H1 (cell line): ENCODE results near the gene WSCD2. TPM values are rescaled to one million over a fixed set of nuclear protein-coding genes. Genes with fewer than 3 reads are reported as not detected.

Source experiments
- CTCF ChIA-PET: fragments of 300-600 bp; sonication (Branson Sonifier 250); formaldehyde crosslinking; loops from one replicate; lab custom pipeline; 2021; ENCODE audit not compliant: partially characterized antibody; lab: Charles Lee
- POLR2A ChIA-PET: fragments of 300-600 bp; sonication (Branson Sonifier 250); formaldehyde crosslinking; loops from one replicate; lab custom pipeline; 2021; ENCODE audit warnings: inconsistent platforms; ENCODE audit not compliant: partially characterized antibody; lab: Charles Lee
- DNase-seq, 2 experiments: peaks; one replicate each; pipeline versions ENCODE4 v3.0.0 to v3.0.0-alpha.2; 2010 to 2022; ENCODE audit warnings: low spot score in 2 of 2, low read depth in 1 of 2, mixed read lengths in 1 of 2
- FAIRE-seq: peaks from 2 replicates; lab custom pipeline; 2011; peaks lifted over from hg19 to GRCh38; lab: Jason Lieb, UNC
- H2AFZ ChIP-seq: 2 replicates; pipeline ENCODE4 v1.8.1; 2012; ENCODE audit warnings: low read length, inconsistent platforms
- H2AK5ac ChIP-seq: 2 replicates; pipeline ENCODE4 v1.6.1; 2013; ENCODE audit warnings: low read depth, low read length
- H2BK120ac ChIP-seq: replicated peaks from 2 replicates; pipeline ENCODE3; 2013; ENCODE audit warnings: low read depth, low read length, inconsistent platforms
- H2BK12ac ChIP-seq: 2 replicates; pipeline ENCODE4 v1.6.1; 2013; ENCODE audit warnings: low read depth, low read length
- H2BK15ac ChIP-seq: 2 replicates; pipeline ENCODE4 v1.6.1; 2013; ENCODE audit warnings: low read length
- H2BK20ac ChIP-seq: 2 replicates; pipeline ENCODE4 v1.6.1; 2013; ENCODE audit warnings: low read length
- H2BK5ac ChIP-seq: 2 replicates; pipeline ENCODE4 v1.6.1; 2013; ENCODE audit warnings: low read depth, low read length
- H3K14ac ChIP-seq: 2 replicates; pipeline ENCODE4 v1.6.1; 2013; ENCODE audit warnings: inconsistent platforms; ENCODE audit not compliant: insufficient read length
- H3K18ac ChIP-seq: 2 replicates; pipeline ENCODE4 v1.6.1; 2013; ENCODE audit warnings: low read length; ENCODE audit errors: extremely low read depth
- H3K23ac ChIP-seq: 2 replicates; pipeline ENCODE4 v1.6.1; 2013; ENCODE audit warnings: inconsistent platforms; ENCODE audit not compliant: insufficient read length
- H3K23me2 ChIP-seq: 2 replicates; pipeline ENCODE4 v1.6.1; 2013; ENCODE audit warnings: low read depth, low read length
- H3K27ac ChIP-seq: 2 replicates; pipeline ENCODE4 v1.6.1; 2011; ENCODE audit warnings: low read depth, low read length, inconsistent platforms
- H3K27me3 ChIP-seq, 4 experiments: replicated peaks in 1 of 4; 1 replicate in 1 of 4; 2 replicates in 3 of 4; pipeline versions ENCODE4 v1.6.1 to v1.8.1; 2011 to 2013; ENCODE audit warnings: low read length in 3 of 4, mild to moderate bottlenecking in 3 of 4, inconsistent platforms in 2 of 4, mixed read lengths in 2 of 4, moderate library complexity in 1 of 4; ENCODE audit not compliant: control insufficient read depth in 3 of 4, insufficient read depth in 3 of 4; ENCODE audit errors: extremely low read depth in 1 of 4
- H3K36me3 ChIP-seq, 4 experiments: 2 replicates each; pipeline versions ENCODE4 v1.6.1 to v1.8.1; 2011 to 2013; ENCODE audit warnings: mild to moderate bottlenecking in 4 of 4, low read length in 3 of 4, moderate library complexity in 2 of 4, control low read depth in 1 of 4, inconsistent platforms in 1 of 4; ENCODE audit not compliant: insufficient read depth in 4 of 4, control insufficient read depth in 2 of 4
- H3K4ac ChIP-seq: replicated peaks from 2 replicates; pipeline ENCODE3; 2013; ENCODE audit warnings: low read length, low read depth, mixed read lengths, inconsistent platforms; ENCODE audit not compliant: insufficient read length
- H3K4me1 ChIP-seq, 4 experiments: replicated peaks in 1 of 4; 1 replicate in 1 of 4; 2 replicates in 3 of 4; pipeline versions ENCODE4 v1.6.1 to v1.8.1; 2011 to 2013; ENCODE audit warnings: low read length in 3 of 4, inconsistent platforms in 2 of 4, mixed read lengths in 1 of 4; ENCODE audit not compliant: insufficient read depth in 4 of 4, control insufficient read depth in 3 of 4
- H3K4me2 ChIP-seq, 2 experiments: 2 replicates each; pipeline versions ENCODE4 v1.6.1 to v1.8.1; 2011 to 2013; ENCODE audit warnings: low read depth in 2 of 2, low read length in 2 of 2, control low read depth in 1 of 2, inconsistent platforms in 1 of 2, mild to moderate bottlenecking in 1 of 2; ENCODE audit not compliant: insufficient read depth in 1 of 2
- H3K4me3 ChIP-seq, 4 experiments: fragments of 200-600, 300-600 bp in 1 of 4; sonication (generic), shearing (Covaris generic), sonication (Bioruptor Twin) in 1 of 4; 2 replicates each; pipeline versions ENCODE4 v1.5.1 to v1.8.1; 2011 to 2016; ENCODE audit warnings: low read length in 4 of 4, low read depth in 3 of 4, control low read depth in 2 of 4, inconsistent platforms in 2 of 4, mild to moderate bottlenecking in 2 of 4, mixed read lengths in 1 of 4, moderate library complexity in 1 of 4; ENCODE audit not compliant: insufficient read depth in 2 of 4; ENCODE audit errors: extremely low read depth in 1 of 4
- H3K56ac ChIP-seq: replicated peaks from 2 replicates; pipeline ENCODE3; 2013; ENCODE audit warnings: low read depth, mild to moderate bottlenecking, mixed read lengths, low read length, inconsistent platforms; ENCODE audit not compliant: insufficient read length
- H3K79me1 ChIP-seq: 2 replicates; pipeline ENCODE4 v1.6.1; 2013; ENCODE audit warnings: low read depth, low read length, control low read depth
- H3K79me2 ChIP-seq, 2 experiments: 2 replicates each; pipeline versions ENCODE4 v1.6.1 to v1.8.1; 2012 to 2013; ENCODE audit warnings: low read length in 2 of 2, mild to moderate bottlenecking in 2 of 2, inconsistent platforms in 1 of 2; ENCODE audit not compliant: insufficient read depth in 2 of 2, control insufficient read depth in 1 of 2
- H3K9ac ChIP-seq, 4 experiments: replicated peaks in 1 of 4; 1 replicate in 1 of 4; 2 replicates in 3 of 4; pipeline versions ENCODE4 v1.6.1 to v1.8.1; 2011 to 2013; ENCODE audit warnings: low read depth in 3 of 4, low read length in 3 of 4, control low read depth in 2 of 4, mild to moderate bottlenecking in 2 of 4, moderate library complexity in 2 of 4, inconsistent platforms in 1 of 4; ENCODE audit errors: extremely low read depth in 1 of 4
- H3K9me3 ChIP-seq, 2 experiments: 2 replicates each; pipeline versions ENCODE4 v1.6.1 to v1.8.1; 2012 to 2013; ENCODE audit warnings: mild to moderate bottlenecking in 2 of 2, moderate library complexity in 2 of 2, control low read depth in 1 of 2, inconsistent platforms in 1 of 2, low read depth in 1 of 2, low read length in 1 of 2, mixed read lengths in 1 of 2; ENCODE audit not compliant: insufficient read depth in 2 of 2
- H4K20me1 ChIP-seq, 2 experiments: replicated peaks in 1 of 2; 2 replicates each; pipeline versions ENCODE3 to v1.8.1; 2011 to 2013; ENCODE audit warnings: inconsistent platforms in 2 of 2, low read length in 2 of 2, mild to moderate bottlenecking in 1 of 2; ENCODE audit not compliant: insufficient read depth in 2 of 2, control insufficient read depth in 1 of 2
- H4K5ac ChIP-seq: 2 replicates; pipeline ENCODE4 v1.6.1; 2013; ENCODE audit warnings: low read length, low read depth, mixed read lengths, inconsistent platforms; ENCODE audit not compliant: insufficient read length
- H4K8ac ChIP-seq: 2 replicates; pipeline ENCODE4 v1.8.0; 2013; ENCODE audit warnings: mild to moderate bottlenecking, moderate library complexity, low read length, inconsistent platforms; ENCODE audit not compliant: insufficient read depth; ENCODE audit errors: extremely low read depth
- H4K91ac ChIP-seq: replicated peaks from 2 replicates; pipeline ENCODE3; 2013; ENCODE audit warnings: low read length, mixed read lengths, inconsistent platforms; ENCODE audit not compliant: insufficient read length
- E2F6 ChIP-seq: IDR thresholded peaks from 2 replicates; pipeline ENCODE4 v1.6.1; 2012; ENCODE audit warnings: inconsistent platforms
- EP300 ChIP-seq, 2 experiments: IDR thresholded peaks; 1 replicate in 1 of 2; 2 replicates in 1 of 2; pipeline ENCODE4 v1.6.1; 2011 to 2012; ENCODE audit warnings: low read depth in 2 of 2, low read length in 2 of 2, mild to moderate bottlenecking in 2 of 2, borderline replicate concordance in 1 of 2, inconsistent platforms in 1 of 2, moderate library complexity in 1 of 2
- MAX ChIP-seq: IDR thresholded peaks from 2 replicates; pipeline ENCODE4 v1.6.1; 2012; ENCODE audit warnings: inconsistent platforms
- POU5F1 ChIP-seq: IDR thresholded peaks from 2 replicates; pipeline ENCODE4 v1.6.1; 2011; ENCODE audit warnings: low read depth, mild to moderate bottlenecking, low read length, moderate library complexity
- WGBS, 2 experiments: shearing (Covaris generic) in 1 of 2; methylation state at CpG; one replicate each; pipeline versions ENCODE4 v1.1.6 to v1.1.7; 2013 to 2015; ENCODE audit warnings: low lambda C conversion rate in 2 of 2, mixed read lengths in 2 of 2, inconsistent platforms in 1 of 2, low coverage in 1 of 2, missing lambda C conversion rate in 1 of 2; ENCODE audit not compliant: insufficient replicate concordance in 2 of 2, insufficient coverage in 1 of 2, insufficient read length in 1 of 2; ENCODE audit errors: extremely low coverage in 1 of 2, missing lambda C conversion rate in 1 of 2; 5-methylcytosine and 5-hydroxymethylcytosine counted together
- polyA plus RNA-seq, 7 experiments: library from polyadenylated mRNA; depleted of rRNA in 3 of 7; stranded (reverse) in 5 of 7; unstranded in 2 of 7; fragments of >200 nt in 5 of 7; fragments of 200-250 nt in 2 of 7; gene quantifications; 1 replicate in 5 of 7; 2 replicates in 1 of 7; 4 replicates in 1 of 7; pipeline versions ENCODE4 v1.2.1 to v1.2.3, GENCODE V29; 2011 to 2013; ENCODE audit warnings: missing spikeins in 2 of 7, mixed read lengths in 2 of 7
- total RNA-seq: library from RNA; stranded (reverse); fragmentation: NEBNext Ultra II Directional; extraction: Animal tissue kit (Norgen Biotek cat#: 25700); gene quantifications from 2 replicates; pipeline ENCODE4 v1.2.1, GENCODE V29; 2021

Gene WSCD2
- total and polyA plus RNA-seq, 2 of the 8 experiments (the other 6 are each of a cell fraction or from before 2014, with no cell fraction given): 1.3 to 2.2 TPM

- H3K27me3 ChIP-seq: no peaks in the 10 kb centered on the region
- no peaks in the 10 kb centered on the region for H3K79me1 ChIP-seq
- no peak overlapping the region for H3K14ac ChIP-seq
- H2BK20ac ChIP-seq: no peak overlapping the region
- H3K4me2 ChIP-seq: no peak overlapping the region
- WGBS, 2 experiments: 91% methylated on average over 7 of the region's 7 CpGs; no CpG with 5 or more reads in 1 of the 2 experiments
- H4K5ac ChIP-seq: no peak overlapping the region
- no peak overlapping the region for H2BK120ac ChIP-seq
- POLR2A ChIA-PET: no interaction called here
- H2AFZ ChIP-seq: peak overlapping the region; percentile 48; the same call in 1 of the 2 replicates
- FAIRE-seq (peak; percentile 28), DNase-seq (no peak)
- H2AK5ac ChIP-seq: no peak overlapping the region
- CTCF ChIA-PET: interaction anchor here (0.7 kb wide), 1 partner anchor 90 kb away, joined by 5 read pairs; no protein-coding TSS in a partner anchor
- no peaks in the 10 kb centered on the region; the same call in 1 of the 2 replicates for H3K23me2 ChIP-seq
- no peak overlapping the region for H2BK15ac ChIP-seq
- no peak overlapping the region for H2BK5ac ChIP-seq
- peaks cover 0 to 4% (median 0%) of the 10 kb centered on the region in 4 experiments; a peak in 1 of 7 replicates for H3K4me1 ChIP-seq
- H3K56ac ChIP-seq: no peak overlapping the region
- peaks cover 2 to 6% of the 10 kb centered on the region in 2 experiments; a peak in 1 of 4 replicates for H3K9me3 ChIP-seq
- H3K36me3 ChIP-seq: no peaks in the 10 kb centered on the region
- no peak overlapping the region for H4K91ac ChIP-seq
- no peak overlapping the region for H4K8ac ChIP-seq
- no peak overlapping the region for H3K9ac ChIP-seq
- no peak overlapping the region for H3K23ac ChIP-seq
- TF ChIP-seq POU5F1 (no peak), EP300 (IDR thresholded peaks at IDR 0.05; ENCODE audit: borderline replicate concordance in 1 of 2, low read depth in 2 of 2, low read length in 2 of 2) (no peak), E2F6 (peak; percentile 54; the same call in 1 of the 2 replicates), MAX (peak; percentile 66)
- TF ChIP-seq, all 59 proteins: peak for 2
- no peak overlapping the region for H3K4me3 ChIP-seq
- no peak overlapping the region for H2BK12ac ChIP-seq
- H4K20me1 ChIP-seq: no peaks in the 10 kb centered on the region
- H3K79me2 ChIP-seq: no peaks in the 10 kb centered on the region
- no peak overlapping the region for H3K27ac ChIP-seq
- no peak overlapping the region for H3K4ac ChIP-seq
- H3K18ac ChIP-seq: no peak overlapping the region
These were observed 48.7 kb upstream of the WSCD2 start for GRCh38 chr12:108080363-108080762.
